Measurements from ENCODE around the gene MUC5B. TPM values are rescaled to one million over a fixed set of nuclear protein-coding genes. Genes with fewer than 3 reads are reported as not detected.

Gene MUC5B
- total and polyA plus RNA-seq, 2 experiments from 2014 or later = not detected

- Histone ChIP-seq H3K27ac (no peak overlapping the region), H4K20me1 (ENCODE audit: insufficient read depth) (no peaks in the 10 kb centered on the region), H2AFZ (no peak overlapping the region), H3K4me2 (ENCODE audit: unreplicated experiment) (no peak overlapping the region), H3K79me2 (ENCODE audit: insufficient read depth) (no peaks in the 10 kb centered on the region), H3K9me3 (ENCODE audit: low read depth) (no peaks in the 10 kb centered on the region), H3K9ac (no peak overlapping the region), H3K27me3 (replicated peaks; ENCODE audit: insufficient read depth) (no peaks in the 10 kb centered on the region), H3K4me3 (no peak overlapping the region), H3F3A (ENCODE audit: insufficient read depth) (peaks cover 7% of the 10 kb centered on the region; the same call in 1 of the 2 replicates), H3K9me2 (ENCODE audit: insufficient read depth) (no peaks in the 10 kb centered on the region), H3K4me1 (ENCODE audit: insufficient read depth) (no peaks in the 10 kb centered on the region), H3K36me3 (ENCODE audit: low read depth) (no peaks in the 10 kb centered on the region)
- WGBS, 2 experiments (ENCODE audit: low coverage in 1 of 2, low lambda C conversion rate in 2 of 2, missing lambda C conversion rate in 2 of 2) = 70 to 75% methylated on average over 15 to 22 of the region's 22 CpGs
- TF ChIP-seq EZH2phosphoT487 (IDR thresholded peaks at IDR 0.05; ENCODE audit: insufficient read depth, low read depth) (no peak), EZH2 (IDR thresholded peaks at IDR 0.05; ENCODE audit: insufficient read depth, poor library complexity, severe bottlenecking) (no peak)
- no peak for DNase-seq
- in situ Hi-C loops (cut with MboI) = no loop called here
These were observed 18.3 kb upstream of the MUC5B start for GRCh38 chr11:1204381-1205101.

- no peak for TF ChIP-seq EZH2 (IDR thresholded peaks at IDR 0.05; ENCODE audit: insufficient read depth, poor library complexity, severe bottlenecking)
- no peak for TF ChIP-seq EZH2phosphoT487 (IDR thresholded peaks at IDR 0.05; ENCODE audit: insufficient read depth, low read depth)
- Histone ChIP-seq H3K4me2 (ENCODE audit: unreplicated experiment) (no peak overlapping the region), H3K4me3 (no peak overlapping the region), H2AFZ (no peak overlapping the region), H3F3A (ENCODE audit: insufficient read depth) (peaks cover 7% of the 10 kb centered on the region; the same call in 1 of the 2 replicates), H3K27ac (no peak overlapping the region), H3K79me2 (ENCODE audit: insufficient read depth) (no peaks in the 10 kb centered on the region), H3K9me2 (ENCODE audit: insufficient read depth) (no peaks in the 10 kb centered on the region), H3K9ac (no peak overlapping the region), H3K4me1 (ENCODE audit: insufficient read depth) (no peaks in the 10 kb centered on the region), H3K27me3 (replicated peaks; ENCODE audit: insufficient read depth) (no peaks in the 10 kb centered on the region), H4K20me1 (ENCODE audit: insufficient read depth) (no peaks in the 10 kb centered on the region), H3K36me3 (ENCODE audit: low read depth) (no peaks in the 10 kb centered on the region), H3K9me3 (ENCODE audit: low read depth) (no peaks in the 10 kb centered on the region)
- no peak for DNase-seq
- WGBS, 2 experiments (ENCODE audit: low coverage in 1 of 2, low lambda C conversion rate in 2 of 2, missing lambda C conversion rate in 2 of 2) = 48 to 52% methylated on average over 32 to 34 of the region's 35 CpGs
- in situ Hi-C loops (cut with MboI) = no loop called here
These were observed 17.5 kb upstream of the MUC5B start for GRCh38 chr11:1205121-1205986.

- H3K4me1 ChIP-seq (ENCODE audit: insufficient read depth) = no peaks in the 10 kb centered on the region
- peaks cover 7% of the 10 kb centered on the region; the same call in 1 of the 2 replicates for H3F3A ChIP-seq (ENCODE audit: insufficient read depth)
- H3K27ac ChIP-seq = no peak overlapping the region
- no peak overlapping the region for H3K9ac ChIP-seq
- H3K79me2 ChIP-seq (ENCODE audit: insufficient read depth) = no peaks in the 10 kb centered on the region
- no peaks in the 10 kb centered on the region for H3K9me3 ChIP-seq (ENCODE audit: low read depth)
- no peaks in the 10 kb centered on the region for H4K20me1 ChIP-seq (ENCODE audit: insufficient read depth)
- H3K9me2 ChIP-seq (ENCODE audit: insufficient read depth) = no peaks in the 10 kb centered on the region
- WGBS, 2 experiments (ENCODE audit: low coverage in 1 of 2, low lambda C conversion rate in 2 of 2, missing lambda C conversion rate in 2 of 2) = 82 to 84% methylated on average over 4 to 8 of the region's 8 CpGs
- no peak overlapping the region for H3K4me3 ChIP-seq
- no peaks in the 10 kb centered on the region for H3K27me3 ChIP-seq (replicated peaks; ENCODE audit: insufficient read depth)
- DNase-seq = no peak
- in situ Hi-C loops (cut with MboI) = no loop called here
- no peak overlapping the region for H2AFZ ChIP-seq
- TF ChIP-seq EZH2 (IDR thresholded peaks at IDR 0.05; ENCODE audit: insufficient read depth, poor library complexity, severe bottlenecking) = no peak
- TF ChIP-seq EZH2phosphoT487 (IDR thresholded peaks at IDR 0.05; ENCODE audit: insufficient read depth, low read depth) = no peak
- H3K36me3 ChIP-seq (ENCODE audit: low read depth) = no peaks in the 10 kb centered on the region
- H3K4me2 ChIP-seq (ENCODE audit: unreplicated experiment) = no peak overlapping the region
These were observed 16.9 kb upstream of the MUC5B start for GRCh38 chr11:1205987-1206331.

- Histone ChIP-seq H4K20me1 (ENCODE audit: insufficient read depth) (no peaks in the 10 kb centered on the region), H3K79me2 (ENCODE audit: insufficient read depth) (no peaks in the 10 kb centered on the region), H3K9me3 (ENCODE audit: low read depth) (no peaks in the 10 kb centered on the region), H3K9me2 (ENCODE audit: insufficient read depth) (no peaks in the 10 kb centered on the region), H3K4me2 (ENCODE audit: unreplicated experiment) (no peak overlapping the region), H3F3A (ENCODE audit: insufficient read depth) (peaks cover 2% of the 10 kb centered on the region; the same call in 1 of the 2 replicates), H3K4me3 (no peak overlapping the region), H3K4me1 (ENCODE audit: insufficient read depth) (no peaks in the 10 kb centered on the region), H3K9ac (no peak overlapping the region), H3K36me3 (ENCODE audit: low read depth) (no peaks in the 10 kb centered on the region), H3K27me3 (replicated peaks; ENCODE audit: insufficient read depth) (no peaks in the 10 kb centered on the region), H3K27ac (no peak overlapping the region), H2AFZ (no peak overlapping the region)
- in situ Hi-C loops (cut with MboI) = no loop called here
- WGBS, 2 experiments (ENCODE audit: low coverage in 1 of 2, low lambda C conversion rate in 2 of 2, missing lambda C conversion rate in 2 of 2) = 61 to 68% methylated on average over 23 to 38 of the region's 38 CpGs
- TF ChIP-seq EZH2phosphoT487 (IDR thresholded peaks at IDR 0.05; ENCODE audit: insufficient read depth, low read depth) (no peak), EZH2 (IDR thresholded peaks at IDR 0.05; ENCODE audit: insufficient read depth, poor library complexity, severe bottlenecking) (no peak)
- no peak for DNase-seq
These were observed 16.2 kb upstream of the MUC5B start for GRCh38 chr11:1206391-1207271.
